Right lobe of liver (tissue), 6 donors: ENCODE results near the gene NCOA5. TPM values are rescaled to one million over a fixed set of nuclear protein-coding genes. Genes with fewer than 3 reads are reported as not detected.

ENCODE experiments used
- ATAC-seq, 4 donors: fragments of 200-7000 bp; cut with Tn5 transposase; one replicate each; pipeline ENCODE4 v1.9.1; 2020; ENCODE audit warnings: mild to moderate bottlenecking in 4 of 4, moderate library complexity in 4 of 4
- DNase-seq, 3 donors: peaks; one replicate each; pipeline ENCODE4 v3.0.0-alpha.2; 2020
- H3K27ac ChIP-seq, 3 donors: fragments of 200-600 bp; one replicate each; pipeline ENCODE4 v1.8.0; 2022
- H3K27me3 ChIP-seq, 2 donors: fragments of 200-600 bp; one replicate each; pipeline ENCODE4 v1.8.0; 2022
- H3K36me3 ChIP-seq, 4 donors: fragments of 200-600 bp; sonication (generic) in 1 of 4; one replicate each; pipeline versions ENCODE4 v1.5.1 to v1.8.0; 2017 to 2022; ENCODE audit warnings: control low read depth in 1 of 4
- H3K4me1 ChIP-seq, 4 donors: fragments of 200-600 bp; sonication (generic) in 1 of 4; one replicate each; pipeline versions ENCODE4 v1.5.1 to v1.8.0; 2017 to 2022; ENCODE audit warnings: control low read depth in 1 of 4
- H3K4me3 ChIP-seq, 3 donors: fragments of 200-600 bp; one replicate each; pipeline ENCODE4 v1.8.0; 2022
- H3K9me3 ChIP-seq, 4 donors: fragments of 200-600 bp; sonication (generic) in 1 of 4; one replicate each; pipeline versions ENCODE4 v1.5.1 to v1.8.0; 2017 to 2022; ENCODE audit warnings: control low read depth in 1 of 4
- POLR2A ChIP-seq: fragments of 450-650 bp; IDR thresholded peaks from one replicate; pipeline ENCODE4 v1.6.1; 2017; ENCODE audit warnings: antibody characterized with exemption, mild to moderate bottlenecking
- WGBS: methylation state at CpG from one replicate; pipeline ENCODE4 v1.1.6; 2018; ENCODE audit warnings: low coverage, low lambda C conversion rate; ENCODE audit not compliant: insufficient coverage; ENCODE audit errors: missing lambda C conversion rate; 5-methylcytosine and 5-hydroxymethylcytosine counted together
- intact Hi-C, 2 donors: fragments of 100-400 bp; cut with DNase I; formaldehyde crosslinking; loops; one replicate each; pipeline versions ENCODE4 v1.11.2 to v1.14.1; 2022
- total RNA-seq, 6 experiments: library from RNA; depleted of rRNA in 2 of 6; stranded (reverse); fragments of >200 nt in 2 of 6; fragmentation: NEBNext Ultra II Directional in 3 of 6; extraction: Animal tissue kit (Norgen Biotek cat#: 25700) in 3 of 6; gene quantifications; one replicate each; pipeline versions ENCODE4 v1.1.0 to v1.2.4, GENCODE V29; 2016 to 2023
- TF ChIP-seq, protein P1 (sequence below), 4 donors: fragments of 200-600 bp in 3 of 4; fragments of 450-650 bp in 1 of 4; IDR thresholded peaks; one replicate each; pipeline versions ENCODE4 v1.5.1 to v1.8.0; 2016 to 2022; ENCODE audit warnings: antibody characterized with exemption in 4 of 4, mild to moderate bottlenecking in 2 of 4
- donor health status: DM: no; HTN: yes; CAD: no.
- donor health status: DM: no; HTN: no; CAD: no.
- donor health status: DM: no; HTN: no; CAD: no.
- donor health status: DM: no; HTN: yes; CAD: no.
- donor health status: DM: no; HTN: yes; CAD: no.

NCOA5 gene
- total RNA-seq, 6 experiments from 2014 or later, result 5.1 to 10.4 (median 8.8) TPM

DNA sequence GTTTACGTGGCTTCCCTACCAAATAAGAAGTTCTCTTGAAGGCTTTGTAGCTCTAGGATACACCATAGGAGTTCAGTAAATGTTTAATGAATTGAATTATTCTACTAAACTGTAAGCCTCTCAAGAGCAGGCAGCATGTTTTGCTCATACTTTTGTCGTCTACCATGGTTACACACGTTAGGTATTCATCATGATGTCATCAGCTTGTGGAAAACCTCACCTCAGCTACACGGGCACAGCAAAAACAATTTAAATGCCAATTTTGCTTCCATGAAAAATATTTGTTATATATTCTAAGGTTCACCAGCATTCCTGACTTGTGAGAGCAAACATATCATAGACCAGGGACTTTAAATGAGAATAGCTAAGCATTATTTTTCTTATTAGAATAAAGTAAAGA is 16.7 kb downstream of the NCOA5 start:
- peaks cover 0 to 40% (median 11%) of the 10 kb centered on the region in 4 donors for H3K36me3 ChIP-seq
- ATAC-seq (no peak), DNase-seq (no peak)
- H3K9me3 ChIP-seq, result no peaks in the 10 kb centered on the region
- no peaks in the 10 kb centered on the region for H3K27me3 ChIP-seq
- H3K4me3 ChIP-seq, result no peak overlapping the region
- TF ChIP-seq POLR2A, result no peak
- H3K4me1 ChIP-seq, result no peaks in the 10 kb centered on the region
- WGBS, result 95% methylated on average over 4 of the region's 4 CpGs
- no peak overlapping the region for H3K27ac ChIP-seq
- intact Hi-C loops, result loop anchor here in 1 of 2 donors (10.0 kb wide), 1 partner anchor 48 kb away; the partner anchor contains the start of gene SLC12A5

DNA sequence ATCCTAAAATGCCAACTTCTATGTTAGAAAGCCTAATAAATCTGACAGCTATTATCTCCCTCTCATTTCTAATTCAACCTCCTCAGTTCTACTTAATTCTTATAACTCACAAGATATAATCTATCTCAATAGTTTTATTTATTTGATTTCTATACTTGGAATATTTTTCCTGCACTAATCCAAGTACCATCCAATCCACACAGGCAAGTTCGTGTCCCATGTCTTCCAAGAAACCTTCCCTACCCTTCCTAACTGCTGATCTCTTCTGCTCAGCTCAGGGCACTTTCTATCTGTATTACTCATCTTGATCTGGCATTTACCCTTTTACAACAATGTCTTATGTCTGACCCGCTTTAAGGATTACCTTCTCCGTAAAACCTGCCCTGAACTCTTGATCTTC is 18.2 kb downstream of the NCOA5 start:
- H3K9me3 ChIP-seq, result no peaks in the 10 kb centered on the region
- no peaks in the 10 kb centered on the region for H3K4me1 ChIP-seq
- no peak for TF ChIP-seq POLR2A
- TF ChIP-seq, protein P1, sequence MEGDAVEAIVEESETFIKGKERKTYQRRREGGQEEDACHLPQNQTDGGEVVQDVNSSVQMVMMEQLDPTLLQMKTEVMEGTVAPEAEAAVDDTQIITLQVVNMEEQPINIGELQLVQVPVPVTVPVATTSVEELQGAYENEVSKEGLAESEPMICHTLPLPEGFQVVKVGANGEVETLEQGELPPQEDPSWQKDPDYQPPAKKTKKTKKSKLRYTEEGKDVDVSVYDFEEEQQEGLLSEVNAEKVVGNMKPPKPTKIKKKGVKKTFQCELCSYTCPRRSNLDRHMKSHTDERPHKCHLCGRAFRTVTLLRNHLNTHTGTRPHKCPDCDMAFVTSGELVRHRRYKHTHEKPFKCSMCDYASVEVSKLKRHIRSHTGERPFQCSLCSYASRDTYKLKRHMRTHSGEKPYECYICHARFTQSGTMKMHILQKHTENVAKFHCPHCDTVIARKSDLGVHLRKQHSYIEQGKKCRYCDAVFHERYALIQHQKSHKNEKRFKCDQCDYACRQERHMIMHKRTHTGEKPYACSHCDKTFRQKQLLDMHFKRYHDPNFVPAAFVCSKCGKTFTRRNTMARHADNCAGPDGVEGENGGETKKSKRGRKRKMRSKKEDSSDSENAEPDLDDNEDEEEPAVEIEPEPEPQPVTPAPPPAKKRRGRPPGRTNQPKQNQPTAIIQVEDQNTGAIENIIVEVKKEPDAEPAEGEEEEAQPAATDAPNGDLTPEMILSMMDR (IDR thresholded peaks at IDR 0.05), result no peak
- H3K27ac ChIP-seq, result no peak overlapping the region
- ATAC-seq (no peak), DNase-seq (no peak)
- WGBS, result 91% methylated on average over 3 of the region's 3 CpGs
- intact Hi-C loops, result loop anchor here in 1 of 2 donors (10.0 kb wide), 1 partner anchor 47 kb away; the partner anchor contains the start of gene SLC12A5
- peaks cover 8 to 55% (median 21%) of the 10 kb centered on the region in 4 donors for H3K36me3 ChIP-seq
- no peak overlapping the region for H3K4me3 ChIP-seq
- no peaks in the 10 kb centered on the region for H3K27me3 ChIP-seq

DNA sequence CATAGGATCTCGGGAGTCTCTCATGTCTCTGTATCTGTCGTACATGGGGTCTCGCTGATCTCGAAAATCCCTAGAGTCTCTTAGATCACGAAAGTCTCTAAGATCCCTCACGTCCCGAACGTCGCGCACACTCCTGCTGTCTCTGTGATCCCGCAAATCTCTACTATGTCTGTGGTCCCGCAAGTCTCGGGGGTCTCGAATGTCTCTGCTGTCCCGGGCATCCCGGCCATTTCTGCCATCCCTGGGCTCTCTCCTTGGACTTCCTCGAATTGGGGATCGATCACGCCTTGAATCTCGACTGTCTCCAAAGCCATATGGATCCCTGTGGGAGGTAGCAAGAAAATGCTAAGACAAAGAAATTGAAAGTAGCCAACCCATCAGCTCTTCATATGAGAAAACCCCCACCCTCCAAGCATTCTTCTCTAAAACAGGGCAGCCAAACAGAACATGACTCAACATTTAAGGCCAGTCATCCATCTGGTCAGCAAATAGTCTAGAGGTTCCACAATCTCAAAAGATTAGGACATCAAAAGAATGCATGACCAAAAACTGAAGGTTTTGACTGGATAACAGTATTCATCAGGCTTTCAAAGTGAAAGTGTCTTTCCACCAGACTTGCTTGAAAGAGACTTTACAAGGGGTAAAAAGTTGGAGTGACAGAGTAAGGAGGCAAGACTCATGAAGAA is 19.4 kb downstream of the NCOA5 start:
- 96% methylated on average over 20 of the region's 20 CpGs for WGBS
- TF ChIP-seq POLR2A, result no peak
- TF ChIP-seq, protein P1 (IDR thresholded peaks at IDR 0.05), result no peak
- Histone ChIP-seq H3K36me3 (peaks cover 10 to 59% (median 27%) of the 10 kb centered on the region in 4 donors), H3K4me3 (no peak overlapping the region), H3K27me3 (no peaks in the 10 kb centered on the region), H3K27ac (no peak overlapping the region), H3K4me1 (no peaks in the 10 kb centered on the region), H3K9me3 (no peaks in the 10 kb centered on the region)
- intact Hi-C loops, result loop anchor here in 1 of 2 donors (10.0 kb wide), 1 partner anchor 46 kb away; the partner anchor contains the start of gene SLC12A5
- DNase-seq, result no peak
- ATAC-seq, result no peak

DNA sequence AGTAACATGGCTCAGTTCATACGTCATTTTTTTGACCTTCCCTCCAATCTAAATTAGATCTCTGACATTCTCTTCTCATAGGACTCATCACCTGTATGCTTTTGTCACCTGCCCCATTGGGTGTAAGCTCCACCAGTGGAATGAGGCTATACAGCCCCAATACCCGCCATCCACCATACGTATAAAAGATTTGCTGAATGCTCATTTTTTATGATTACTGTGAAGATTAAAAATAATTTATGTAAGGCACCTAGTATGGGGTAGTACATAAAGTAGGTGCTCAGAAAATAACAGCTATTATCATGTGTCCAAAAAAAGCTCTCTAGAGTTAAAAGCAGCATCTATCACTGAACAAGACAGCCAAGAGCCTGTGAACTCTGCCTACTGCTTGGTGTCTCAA is 24.1 kb downstream of the NCOA5 start:
- TF ChIP-seq, protein P1 (IDR thresholded peaks at IDR 0.05), result no peak
- no peak for TF ChIP-seq POLR2A
- H3K4me1 ChIP-seq, result peaks cover 0 to 9% (median 0%) of the 10 kb centered on the region in 4 donors
- intact Hi-C loops, result no loop called here
- no peak overlapping the region for H3K27ac ChIP-seq
- H3K36me3 ChIP-seq, result peaks cover 20 to 90% (median 53%) of the 10 kb centered on the region in 4 donors
- no peak for DNase-seq
- WGBS, result 85% methylated on average over 3 of the region's 3 CpGs
- H3K9me3 ChIP-seq, result no peaks in the 10 kb centered on the region
- H3K27me3 ChIP-seq, result no peaks in the 10 kb centered on the region
- no peak overlapping the region for H3K4me3 ChIP-seq
- no peak for ATAC-seq

DNA sequence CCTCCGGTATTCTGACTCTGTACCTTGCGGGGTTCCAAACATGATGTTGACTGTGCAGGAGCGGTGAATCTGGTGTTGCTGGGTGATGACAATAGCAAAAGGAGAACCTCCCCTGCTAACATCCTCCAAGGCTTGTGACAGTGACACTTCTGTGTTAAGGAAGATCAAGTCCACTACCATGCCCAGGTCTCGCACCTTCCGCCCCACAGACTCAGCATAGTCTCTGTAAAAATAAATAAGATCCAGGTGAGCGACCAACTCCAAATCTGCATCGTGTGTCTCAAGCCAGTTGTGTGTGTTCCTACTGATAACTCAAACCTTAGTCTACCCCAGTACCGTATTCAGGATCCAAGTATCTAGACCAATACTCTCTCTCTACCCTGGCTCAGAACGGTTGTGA is 24.8 kb downstream of the NCOA5 start:
- no peaks in the 10 kb centered on the region for H3K27me3 ChIP-seq
- WGBS, result 87% methylated on average over 3 of the region's 9 CpGs
- H3K9me3 ChIP-seq, result no peaks in the 10 kb centered on the region
- peaks cover 0 to 11% (median 0%) of the 10 kb centered on the region in 4 donors for H3K4me1 ChIP-seq
- intact Hi-C loops, result no loop called here
- ATAC-seq (no peak), DNase-seq (no peak)
- H3K4me3 ChIP-seq, result no peak overlapping the region
- TF ChIP-seq POLR2A, result no peak
- TF ChIP-seq, protein P1 (IDR thresholded peaks at IDR 0.05), result no peak
- peaks cover 18 to 88% (median 52%) of the 10 kb centered on the region in 4 donors for H3K36me3 ChIP-seq
- H3K27ac ChIP-seq, result no peak overlapping the region
